ENCODE data around the gene KDM7A. TPM values are rescaled to one million over a fixed set of nuclear protein-coding genes. Genes with fewer than 3 reads are reported as not detected.

KDM7A gene
- total and polyA plus RNA-seq, 9 of the 15 experiments (the other 6 are each of a cell fraction or from before 2014, with no cell fraction given), result 0.90 to 8.4 (median 7.0) TPM

DNA sequence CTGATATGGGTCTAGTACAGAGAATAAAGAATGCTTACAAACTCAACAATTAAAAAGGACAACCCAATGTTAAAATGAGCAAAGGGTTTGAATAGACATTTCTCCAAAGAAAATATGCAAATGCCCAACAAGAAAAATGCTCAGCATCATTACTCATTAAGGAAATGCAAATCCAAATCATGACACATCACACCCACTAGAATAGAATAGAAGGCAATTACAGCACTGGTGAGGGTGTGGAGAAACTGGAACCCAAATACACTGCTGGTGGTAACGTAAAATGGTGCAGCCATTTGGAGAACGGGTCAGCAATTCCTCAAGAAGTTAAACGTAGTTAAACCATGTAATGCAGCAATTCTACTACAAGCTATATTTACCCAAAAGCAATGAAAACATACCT lies 53.8 kb downstream of the KDM7A start (continued):
- TF ChIP-seq NCOA2 (IDR thresholded peaks at IDR 0.05; ENCODE audit: partially characterized antibody in 2 of 2) (no peak), PRMT5 (CRISPR knock-in tag; IDR thresholded peaks at IDR 0.05) (no peak), KLF16 (IDR thresholded peaks at IDR 0.05) (no peak), ARNT (IDR thresholded peaks at IDR 0.05) (no peak), ZNF165 (CRISPR knock-in tag; IDR thresholded peaks at IDR 0.05; ENCODE audit: borderline replicate concordance) (no peak)
- TF ChIP-seq, protein P1, sequence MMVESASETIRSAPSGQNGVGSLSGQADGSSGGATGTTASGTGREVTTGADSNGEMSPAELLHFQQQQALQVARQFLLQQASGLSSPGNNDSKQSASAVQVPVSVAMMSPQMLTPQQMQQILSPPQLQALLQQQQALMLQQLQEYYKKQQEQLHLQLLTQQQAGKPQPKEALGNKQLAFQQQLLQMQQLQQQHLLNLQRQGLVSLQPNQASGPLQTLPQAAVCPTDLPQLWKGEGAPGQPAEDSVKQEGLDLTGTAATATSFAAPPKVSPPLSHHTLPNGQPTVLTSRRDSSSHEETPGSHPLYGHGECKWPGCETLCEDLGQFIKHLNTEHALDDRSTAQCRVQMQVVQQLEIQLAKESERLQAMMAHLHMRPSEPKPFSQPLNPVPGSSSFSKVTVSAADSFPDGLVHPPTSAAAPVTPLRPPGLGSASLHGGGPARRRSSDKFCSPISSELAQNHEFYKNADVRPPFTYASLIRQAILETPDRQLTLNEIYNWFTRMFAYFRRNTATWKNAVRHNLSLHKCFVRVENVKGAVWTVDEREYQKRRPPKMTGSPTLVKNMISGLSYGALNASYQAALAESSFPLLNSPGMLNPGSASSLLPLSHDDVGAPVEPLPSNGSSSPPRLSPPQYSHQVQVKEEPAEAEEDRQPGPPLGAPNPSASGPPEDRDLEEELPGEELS (CRISPR knock-in tag; IDR thresholded peaks at IDR 0.05; ENCODE audit: borderline replicate concordance), result no peak

DNA sequence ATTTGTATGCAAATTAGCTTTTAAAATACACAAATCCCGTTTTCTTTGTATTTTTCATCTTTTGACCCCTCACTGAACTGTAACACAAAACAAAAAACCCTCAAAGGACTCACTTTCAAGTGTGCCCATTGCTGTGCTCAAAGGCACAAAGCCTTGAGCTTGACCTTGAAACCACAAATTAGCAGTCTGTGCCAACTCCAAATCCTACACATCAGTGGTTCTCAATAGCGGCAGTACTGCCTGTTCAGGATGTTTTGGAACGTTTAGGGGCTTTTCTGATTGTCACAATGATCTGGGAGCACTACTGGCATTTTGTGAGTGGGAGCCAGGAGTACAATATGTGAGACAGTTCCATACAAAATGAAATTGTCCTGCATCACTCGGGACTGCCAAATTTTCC lies 55.5 kb downstream of the KDM7A start:
- H3K36me3 ChIP-seq (ENCODE audit: control insufficient read depth, insufficient read depth, low read length), result no peaks in the 10 kb centered on the region
- H3K4me3 ChIP-seq, result no peak overlapping the region
- H3K27me3 ChIP-seq (ENCODE audit: control insufficient read depth in 2 of 2, insufficient read depth in 2 of 2, low read length in 2 of 2), result no peaks in the 10 kb centered on the region
- FAIRE-seq (no peak), DNase-seq (ENCODE audit: extremely low read depth in 1 of 4, low spot score in 3 of 4) (no peak), ATAC-seq (no peak)
- no TSS peak for BruUV-seq (replicated peaks)
- CTCF ChIA-PET (ENCODE audit: low intra/inter-chr PET ratio), result no interaction called here
- no peaks in the 10 kb centered on the region for H3K79me2 ChIP-seq (ENCODE audit: control insufficient read depth, insufficient read depth, low read length)
- in situ Hi-C loops (cut with MboI), result no loop called here
- H3K4me2 ChIP-seq (ENCODE audit: insufficient read depth, low read length), result no peak overlapping the region
- WGBS (ENCODE audit: insufficient coverage, low coverage, missing lambda C conversion rate), result 23% methylated on average over 4 of the region's 4 CpGs
- H3K9ac ChIP-seq (ENCODE audit: insufficient read depth in 1 of 2, low read depth in 2 of 2, low read length in 2 of 2), result no peak overlapping the region
- no peaks in the 10 kb centered on the region for H3K4me1 ChIP-seq (replicated peaks in 1 of 2; ENCODE audit: control insufficient read depth in 2 of 2, insufficient read depth in 2 of 2, low read length in 2 of 2)
- intact Hi-C loops (cut with micrococcal nuclease), result no loop called here
- no peaks in the 10 kb centered on the region for H4K20me1 ChIP-seq (replicated peaks; ENCODE audit: control insufficient read depth, insufficient read depth, low read length)
- H2AFZ ChIP-seq (ENCODE audit: low read depth, low read length), result no peak overlapping the region
- H3K27ac ChIP-seq (ENCODE audit: extremely low read depth, low read depth, low read length), result no peak overlapping the region
- H3K9me3 ChIP-seq (replicated peaks; ENCODE audit: control insufficient read depth, insufficient read depth, low read depth, low read length), result no peaks in the 10 kb centered on the region
- POLR2A ChIA-PET, result interaction anchor here (1.2 kb wide), 1 partner anchor 21 kb away, joined by 3 read pairs; no protein-coding TSS in a partner anchor
- H3K9me1 ChIP-seq (ENCODE audit: control insufficient read depth, insufficient read depth, low read length), result no peaks in the 10 kb centered on the region
- TF ChIP-seq C11orf30 (IDR thresholded peaks at IDR 0.05; ENCODE audit: low read depth) (no peak), ZNF232 (CRISPR knock-in tag; IDR thresholded peaks at IDR 0.05) (no peak), ZC3H4 (CRISPR knock-in tag; IDR thresholded peaks at IDR 0.05; ENCODE audit: borderline replicate concordance) (no peak), CEBPG (CRISPR knock-in tag; IDR thresholded peaks at IDR 0.05) (no peak), CEBPG (tag; conservative IDR thresholded peaks at IDR 0.05 in 1 of 2, IDR thresholded peaks at IDR 0.05 in 1 of 2) (no peak), HDAC3 (IDR thresholded peaks at IDR 0.05; ENCODE audit: borderline replicate concordance, partially characterized antibody) (no peak), SREBF2 (CRISPR knock-in tag; IDR thresholded peaks at IDR 0.05) (no peak), FOXP1 (CRISPR knock-in tag; IDR thresholded peaks at IDR 0.05) (no peak), ZNF57 (CRISPR knock-in tag; IDR thresholded peaks at IDR 0.05) (no peak), EP300 (IDR thresholded peaks at IDR 0.05; ENCODE audit: low read length) (no peak)
- TF ChIP-seq, protein P2, sequence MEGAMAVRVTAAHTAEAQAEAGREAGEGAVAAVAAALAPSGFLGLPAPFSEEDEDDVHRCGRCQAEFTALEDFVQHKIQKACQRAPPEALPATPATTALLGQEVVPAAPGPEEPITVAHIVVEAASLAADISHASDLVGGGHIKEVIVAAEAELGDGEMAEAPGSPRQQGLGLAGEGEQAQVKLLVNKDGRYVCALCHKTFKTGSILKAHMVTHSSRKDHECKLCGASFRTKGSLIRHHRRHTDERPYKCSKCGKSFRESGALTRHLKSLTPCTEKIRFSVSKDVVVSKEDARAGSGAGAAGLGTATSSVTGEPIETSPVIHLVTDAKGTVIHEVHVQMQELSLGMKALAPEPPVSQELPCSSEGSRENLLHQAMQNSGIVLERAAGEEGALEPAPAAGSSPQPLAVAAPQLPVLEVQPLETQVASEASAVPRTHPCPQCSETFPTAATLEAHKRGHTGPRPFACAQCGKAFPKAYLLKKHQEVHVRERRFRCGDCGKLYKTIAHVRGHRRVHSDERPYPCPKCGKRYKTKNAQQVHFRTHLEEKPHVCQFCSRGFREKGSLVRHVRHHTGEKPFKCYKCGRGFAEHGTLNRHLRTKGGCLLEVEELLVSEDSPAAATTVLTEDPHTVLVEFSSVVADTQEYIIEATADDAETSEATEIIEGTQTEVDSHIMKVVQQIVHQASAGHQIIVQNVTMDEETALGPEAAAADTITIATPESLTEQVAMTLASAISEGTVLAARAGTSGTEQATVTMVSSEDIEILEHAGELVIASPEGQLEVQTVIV (CRISPR knock-in tag; IDR thresholded peaks at IDR 0.05; ENCODE audit: borderline replicate concordance), result no peak
- TF ChIP-seq, protein P3, sequence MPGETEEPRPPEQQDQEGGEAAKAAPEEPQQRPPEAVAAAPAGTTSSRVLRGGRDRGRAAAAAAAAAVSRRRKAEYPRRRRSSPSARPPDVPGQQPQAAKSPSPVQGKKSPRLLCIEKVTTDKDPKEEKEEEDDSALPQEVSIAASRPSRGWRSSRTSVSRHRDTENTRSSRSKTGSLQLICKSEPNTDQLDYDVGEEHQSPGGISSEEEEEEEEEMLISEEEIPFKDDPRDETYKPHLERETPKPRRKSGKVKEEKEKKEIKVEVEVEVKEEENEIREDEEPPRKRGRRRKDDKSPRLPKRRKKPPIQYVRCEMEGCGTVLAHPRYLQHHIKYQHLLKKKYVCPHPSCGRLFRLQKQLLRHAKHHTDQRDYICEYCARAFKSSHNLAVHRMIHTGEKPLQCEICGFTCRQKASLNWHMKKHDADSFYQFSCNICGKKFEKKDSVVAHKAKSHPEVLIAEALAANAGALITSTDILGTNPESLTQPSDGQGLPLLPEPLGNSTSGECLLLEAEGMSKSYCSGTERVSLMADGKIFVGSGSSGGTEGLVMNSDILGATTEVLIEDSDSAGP (CRISPR knock-in tag; IDR thresholded peaks at IDR 0.05), result no peak

All from K562 (cell line).